Neural cell (in vitro differentiated cells): ENCODE data around the gene KCNAB1. TPM values are rescaled to one million over a fixed set of nuclear protein-coding genes. Genes with fewer than 3 reads are reported as not detected.

Experiments
- H2AFZ ChIP-seq: fragments of 200-600, 300-800 bp; sonication (generic), shearing (Covaris generic); 2 replicates; pipeline ENCODE4 v1.6.0; 2014; ENCODE audit warnings: low read depth, mild to moderate bottlenecking, antibody characterized with exemption, low read length, moderate library complexity
- H3F3A ChIP-seq: fragments of 200-600 bp; shearing (Covaris generic); 2 replicates; pipeline ENCODE4 v1.6.1; 2016; ENCODE audit warnings: mild to moderate bottlenecking, moderate library complexity, mixed read lengths, antibody characterized with exemption, low read length; ENCODE audit not compliant: insufficient read depth, poor library complexity, severe bottlenecking
- H3K27ac ChIP-seq: fragments of 200-600, 300-800 bp; sonication (generic), shearing (Covaris generic); 2 replicates; pipeline ENCODE4 v1.5.1; 2014; ENCODE audit warnings: mild to moderate bottlenecking, low read length, moderate library complexity
- H3K27me3 ChIP-seq: fragments of 300-800, 200-600 bp; sonication (generic), shearing (Covaris generic); 2 replicates; pipeline ENCODE4 v1.6.0; 2014; ENCODE audit warnings: mild to moderate bottlenecking, low read depth, low read length, moderate library complexity; ENCODE audit not compliant: insufficient read depth
- H3K36me3 ChIP-seq: fragments of 300-800, 200-600 bp; sonication (generic), shearing (Covaris generic); 2 replicates; pipeline ENCODE4 v1.5.1; 2014; ENCODE audit warnings: mild to moderate bottlenecking, antibody characterized with exemption, low read length, moderate library complexity; ENCODE audit not compliant: insufficient read depth
- H3K4me2 ChIP-seq: fragments of 300-800, 200-600 bp; sonication (generic), shearing (Covaris generic); 2 replicates; pipeline ENCODE4 v1.6.0; 2014; ENCODE audit warnings: mild to moderate bottlenecking, low read length
- H3K4me3 ChIP-seq: fragments of 300-800, 200-600 bp; sonication (generic), shearing (Covaris generic); 2 replicates; pipeline ENCODE4 v1.5.1; 2014; ENCODE audit warnings: mild to moderate bottlenecking, low read length, moderate library complexity
- H3K79me2 ChIP-seq: fragments of 200-600 bp; shearing (Covaris generic); replicated peaks from 2 replicates; pipeline ENCODE4 v1.6.0; 2014; ENCODE audit warnings: mild to moderate bottlenecking, low read length, moderate library complexity; ENCODE audit not compliant: insufficient read depth
- H3K9ac ChIP-seq: fragments of 300-800, 200-600 bp; sonication (generic), shearing (Covaris generic); 2 replicates; pipeline ENCODE4 v1.6.1; 2016; ENCODE audit warnings: mild to moderate bottlenecking, low read length, mixed read lengths
- H3K9me2 ChIP-seq: fragments of 200-600 bp; shearing (Covaris generic); 2 replicates; pipeline ENCODE4 v1.6.1; 2016; ENCODE audit warnings: mild to moderate bottlenecking, low read length, mixed read lengths; ENCODE audit not compliant: insufficient read depth
- H3K9me3 ChIP-seq: fragments of 200-600, 300-800 bp; sonication (generic), shearing (Covaris generic); 2 replicates; pipeline ENCODE4 v1.6.1; 2016; ENCODE audit warnings: mild to moderate bottlenecking, mixed run types, low read length, moderate library complexity, mixed read lengths
- H4K20me1 ChIP-seq: fragments of 200-600 bp; shearing (Covaris generic); 2 replicates; pipeline ENCODE4 v1.6.1; 2016; ENCODE audit warnings: mild to moderate bottlenecking, mixed run types; ENCODE audit not compliant: insufficient read depth
- EP300 ChIP-seq: fragments of 450-650 bp; conservative IDR thresholded peaks from 2 replicates; pipeline ENCODE4 v1.6.1; 2014; ENCODE audit warnings: antibody characterized with exemption, mild to moderate bottlenecking, moderate library complexity; ENCODE audit not compliant: poor library complexity, severe bottlenecking
- EZH2 ChIP-seq: fragments of 200-600, 300-800 bp; shearing (Covaris generic), sonication (generic); IDR thresholded peaks from 2 replicates; pipeline ENCODE4 v1.6.1; 2014; ENCODE audit warnings: antibody characterized with exemption, low read length, borderline replicate concordance, mild to moderate bottlenecking; ENCODE audit not compliant: insufficient read depth, poor library complexity, severe bottlenecking
- MXI1 ChIP-seq: fragments of 450-650 bp; conservative IDR thresholded peaks from 2 replicates; pipeline ENCODE4 v1.6.1; 2014; ENCODE audit warnings: antibody characterized with exemption, mild to moderate bottlenecking; ENCODE audit not compliant: poor library complexity, severe bottlenecking
- POLR2AphosphoS5 ChIP-seq: IDR thresholded peaks from 2 replicates; pipeline ENCODE4 v1.6.1; 2012
- RAD21 ChIP-seq: fragments of 450-650 bp; conservative IDR thresholded peaks from 2 replicates; pipeline ENCODE4 v1.6.1; 2014; ENCODE audit warnings: antibody characterized with exemption, mild to moderate bottlenecking, moderate library complexity
- SMC3 ChIP-seq: fragments of 450-650 bp; conservative IDR thresholded peaks from 2 replicates; pipeline ENCODE4 v1.6.1; 2014; ENCODE audit warnings: antibody characterized with exemption, mild to moderate bottlenecking, moderate library complexity; ENCODE audit not compliant: poor library complexity
- TAF1 ChIP-seq: IDR thresholded peaks from 2 replicates; pipeline ENCODE4 v1.6.1; 2012; ENCODE audit warnings: low read depth
- polyA plus RNA-seq: library from polyadenylated mRNA; depleted of rRNA; stranded (reverse); fragments of >200 nt; gene quantifications from 2 replicates; pipeline ENCODE4 v1.2.3, GENCODE V29; 2014
- TF ChIP-seq, protein P1 (sequence below): IDR thresholded peaks from 2 replicates; pipeline ENCODE4 v1.6.1; 2012; ENCODE audit warnings: borderline replicate concordance
- TF ChIP-seq, protein P2 (sequence below): fragments of 450-650 bp; IDR thresholded peaks from 2 replicates; pipeline ENCODE4 v1.5.1; 2014; ENCODE audit warnings: antibody characterized with exemption, mild to moderate bottlenecking, moderate library complexity; ENCODE audit not compliant: poor library complexity, severe bottlenecking

KCNAB1 gene
- polyA plus RNA-seq, 1 donor from 2014 or later: 14.9 TPM

DNA sequence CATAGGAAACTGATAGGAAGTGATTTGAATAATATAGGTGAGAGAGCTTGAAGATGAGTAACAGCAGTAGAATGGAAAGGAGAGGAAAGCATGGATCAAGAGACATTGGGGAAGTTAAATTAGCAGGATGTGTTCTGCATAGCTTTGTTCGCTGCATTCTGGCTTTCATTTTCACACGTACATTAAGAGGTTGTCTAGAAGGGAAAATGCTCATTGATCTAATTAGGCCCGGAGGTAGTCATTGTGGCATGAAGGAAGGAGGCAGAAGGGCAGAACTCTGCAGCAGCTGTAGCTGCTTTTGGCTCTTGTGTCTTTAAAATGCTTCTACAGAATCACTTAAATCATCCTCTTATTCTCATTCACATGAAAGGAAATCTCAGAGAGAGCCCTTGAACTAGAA, 40.3 kb downstream of the KCNAB1 start:
- no peak overlapping the region for H3K4me3 ChIP-seq
- H3K27me3 ChIP-seq: no peaks in the 10 kb centered on the region
- no peak overlapping the region for H3K9ac ChIP-seq
- H3K36me3 ChIP-seq: no peaks in the 10 kb centered on the region
- H3K9me3 ChIP-seq: no peaks in the 10 kb centered on the region
- no peak overlapping the region for H2AFZ ChIP-seq
- H3K9me2 ChIP-seq: no peaks in the 10 kb centered on the region
- H3K4me2 ChIP-seq: no peak overlapping the region
- H3K79me2 ChIP-seq: no peaks in the 10 kb centered on the region
- no peaks in the 10 kb centered on the region for H4K20me1 ChIP-seq
- H3F3A ChIP-seq: no peaks in the 10 kb centered on the region
- no peak overlapping the region for H3K27ac ChIP-seq
- TF ChIP-seq SMC3 (no peak), TAF1 (no peak), EZH2 (no peak), RAD21 (no peak)
- TF ChIP-seq, protein P1, sequence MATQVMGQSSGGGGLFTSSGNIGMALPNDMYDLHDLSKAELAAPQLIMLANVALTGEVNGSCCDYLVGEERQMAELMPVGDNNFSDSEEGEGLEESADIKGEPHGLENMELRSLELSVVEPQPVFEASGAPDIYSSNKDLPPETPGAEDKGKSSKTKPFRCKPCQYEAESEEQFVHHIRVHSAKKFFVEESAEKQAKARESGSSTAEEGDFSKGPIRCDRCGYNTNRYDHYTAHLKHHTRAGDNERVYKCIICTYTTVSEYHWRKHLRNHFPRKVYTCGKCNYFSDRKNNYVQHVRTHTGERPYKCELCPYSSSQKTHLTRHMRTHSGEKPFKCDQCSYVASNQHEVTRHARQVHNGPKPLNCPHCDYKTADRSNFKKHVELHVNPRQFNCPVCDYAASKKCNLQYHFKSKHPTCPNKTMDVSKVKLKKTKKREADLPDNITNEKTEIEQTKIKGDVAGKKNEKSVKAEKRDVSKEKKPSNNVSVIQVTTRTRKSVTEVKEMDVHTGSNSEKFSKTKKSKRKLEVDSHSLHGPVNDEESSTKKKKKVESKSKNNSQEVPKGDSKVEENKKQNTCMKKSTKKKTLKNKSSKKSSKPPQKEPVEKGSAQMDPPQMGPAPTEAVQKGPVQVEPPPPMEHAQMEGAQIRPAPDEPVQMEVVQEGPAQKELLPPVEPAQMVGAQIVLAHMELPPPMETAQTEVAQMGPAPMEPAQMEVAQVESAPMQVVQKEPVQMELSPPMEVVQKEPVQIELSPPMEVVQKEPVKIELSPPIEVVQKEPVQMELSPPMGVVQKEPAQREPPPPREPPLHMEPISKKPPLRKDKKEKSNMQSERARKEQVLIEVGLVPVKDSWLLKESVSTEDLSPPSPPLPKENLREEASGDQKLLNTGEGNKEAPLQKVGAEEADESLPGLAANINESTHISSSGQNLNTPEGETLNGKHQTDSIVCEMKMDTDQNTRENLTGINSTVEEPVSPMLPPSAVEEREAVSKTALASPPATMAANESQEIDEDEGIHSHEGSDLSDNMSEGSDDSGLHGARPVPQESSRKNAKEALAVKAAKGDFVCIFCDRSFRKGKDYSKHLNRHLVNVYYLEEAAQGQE: no peak
- TF ChIP-seq, protein P2, sequence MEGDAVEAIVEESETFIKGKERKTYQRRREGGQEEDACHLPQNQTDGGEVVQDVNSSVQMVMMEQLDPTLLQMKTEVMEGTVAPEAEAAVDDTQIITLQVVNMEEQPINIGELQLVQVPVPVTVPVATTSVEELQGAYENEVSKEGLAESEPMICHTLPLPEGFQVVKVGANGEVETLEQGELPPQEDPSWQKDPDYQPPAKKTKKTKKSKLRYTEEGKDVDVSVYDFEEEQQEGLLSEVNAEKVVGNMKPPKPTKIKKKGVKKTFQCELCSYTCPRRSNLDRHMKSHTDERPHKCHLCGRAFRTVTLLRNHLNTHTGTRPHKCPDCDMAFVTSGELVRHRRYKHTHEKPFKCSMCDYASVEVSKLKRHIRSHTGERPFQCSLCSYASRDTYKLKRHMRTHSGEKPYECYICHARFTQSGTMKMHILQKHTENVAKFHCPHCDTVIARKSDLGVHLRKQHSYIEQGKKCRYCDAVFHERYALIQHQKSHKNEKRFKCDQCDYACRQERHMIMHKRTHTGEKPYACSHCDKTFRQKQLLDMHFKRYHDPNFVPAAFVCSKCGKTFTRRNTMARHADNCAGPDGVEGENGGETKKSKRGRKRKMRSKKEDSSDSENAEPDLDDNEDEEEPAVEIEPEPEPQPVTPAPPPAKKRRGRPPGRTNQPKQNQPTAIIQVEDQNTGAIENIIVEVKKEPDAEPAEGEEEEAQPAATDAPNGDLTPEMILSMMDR: no peak

DNA sequence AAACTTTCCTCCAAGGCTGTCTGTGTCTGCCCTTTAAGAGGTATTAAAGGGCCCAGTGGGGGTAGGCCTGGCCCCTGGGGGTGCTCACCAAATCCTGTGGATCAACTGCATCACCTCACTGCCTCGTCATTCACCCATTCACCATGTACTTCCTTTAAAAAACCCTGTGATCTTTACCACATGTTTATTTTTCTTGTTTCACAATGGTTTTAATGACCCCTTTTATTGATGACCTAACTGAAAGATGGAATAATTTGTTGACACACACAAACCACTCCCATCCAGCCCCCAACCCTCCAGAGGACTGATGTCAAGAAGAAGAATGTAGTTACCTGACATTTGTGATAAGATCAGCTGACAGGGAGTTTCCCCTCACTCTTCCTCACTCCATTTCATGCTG, 40.8 kb downstream of the KCNAB1 start:
- H2AFZ ChIP-seq: no peak overlapping the region

DNA sequence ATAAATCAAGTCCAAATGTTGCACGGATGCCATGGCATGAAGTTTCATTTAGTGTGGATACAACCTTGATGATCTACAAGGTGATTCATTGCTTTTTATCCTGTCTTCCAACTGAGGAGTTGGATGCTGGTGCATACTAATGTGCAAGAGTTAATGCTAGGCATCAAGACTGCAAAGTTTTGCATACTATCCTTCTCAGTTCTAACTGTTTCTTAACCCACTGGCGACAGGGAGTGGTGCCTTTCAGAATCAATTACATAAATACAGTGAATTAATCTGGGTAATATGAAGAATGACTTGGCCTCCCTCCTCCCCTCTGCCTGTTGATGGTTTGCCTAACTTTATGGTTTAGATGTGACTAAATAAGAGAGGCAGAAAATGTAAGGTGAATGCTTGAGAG, 43.5 kb downstream of the KCNAB1 start:
- H3K27ac ChIP-seq: no peak overlapping the region
- no peak overlapping the region for H3K4me2 ChIP-seq
- H3K27me3 ChIP-seq: no peaks in the 10 kb centered on the region
- H3K36me3 ChIP-seq: no peaks in the 10 kb centered on the region
- no peak overlapping the region for H2AFZ ChIP-seq
- no peak for TF ChIP-seq SMC3
- TF ChIP-seq, protein P2: no peak
- TF ChIP-seq POLR2AphosphoS5: no peak
- TF ChIP-seq MXI1: no peak
- no peak for TF ChIP-seq TAF1
- no peak for TF ChIP-seq EP300
- TF ChIP-seq, protein P1: no peak
- no peak for TF ChIP-seq RAD21
- H3F3A ChIP-seq: no peaks in the 10 kb centered on the region
- no peak overlapping the region for H3K9ac ChIP-seq
- no peaks in the 10 kb centered on the region for H3K9me3 ChIP-seq
- H3K9me2 ChIP-seq: no peaks in the 10 kb centered on the region
- H3K4me3 ChIP-seq: no peak overlapping the region
- H3K79me2 ChIP-seq: no peaks in the 10 kb centered on the region
- H4K20me1 ChIP-seq: no peaks in the 10 kb centered on the region

More for the DNA sequence above, 40.8 kb downstream of the KCNAB1 start:
- no peaks in the 10 kb centered on the region for H4K20me1 ChIP-seq
- H3K79me2 ChIP-seq: no peaks in the 10 kb centered on the region
- no peak overlapping the region for H3K4me3 ChIP-seq
- no peaks in the 10 kb centered on the region for H3K27me3 ChIP-seq
- no peak overlapping the region for H3K27ac ChIP-seq
- no peaks in the 10 kb centered on the region for H3K9me2 ChIP-seq
- no peak overlapping the region for H3K9ac ChIP-seq
- H3K4me2 ChIP-seq: no peak overlapping the region
- TF ChIP-seq SMC3: no peak
- TF ChIP-seq RAD21: no peak
- no peak for TF ChIP-seq POLR2AphosphoS5
- no peaks in the 10 kb centered on the region for H3K9me3 ChIP-seq
- no peaks in the 10 kb centered on the region for H3K36me3 ChIP-seq
- no peaks in the 10 kb centered on the region for H3F3A ChIP-seq
